Superior temporal gyrus (tissue), 1 donor: ENCODE measurements around the gene NF2.

Experiments
- DNase-seq: peaks from one replicate; pipeline ENCODE4 v3.0.0-alpha.2; 2016; ENCODE audit errors: extremely low spot score

Gene NF2

DNA sequence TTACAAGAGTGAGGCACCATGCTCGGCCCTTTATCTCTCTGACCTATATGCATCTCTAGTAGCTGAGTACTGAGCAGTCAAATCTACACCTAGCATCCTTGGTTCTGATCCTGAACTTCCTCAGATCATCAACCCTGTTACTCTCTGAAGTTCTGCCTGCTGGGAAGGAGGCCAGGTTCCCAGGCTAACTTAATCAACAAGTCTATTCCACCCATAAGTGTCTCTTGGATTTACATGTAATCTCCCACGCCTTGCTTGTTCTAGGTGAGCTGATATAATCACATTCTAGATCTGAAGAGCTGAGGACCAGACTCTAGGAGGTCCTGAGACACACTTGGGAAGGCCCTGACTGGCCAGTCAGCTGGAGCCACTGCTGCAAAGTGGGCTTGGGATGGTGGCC is 138.5 kb downstream of the NF2 start:
- no peak for DNase-seq

DNA sequence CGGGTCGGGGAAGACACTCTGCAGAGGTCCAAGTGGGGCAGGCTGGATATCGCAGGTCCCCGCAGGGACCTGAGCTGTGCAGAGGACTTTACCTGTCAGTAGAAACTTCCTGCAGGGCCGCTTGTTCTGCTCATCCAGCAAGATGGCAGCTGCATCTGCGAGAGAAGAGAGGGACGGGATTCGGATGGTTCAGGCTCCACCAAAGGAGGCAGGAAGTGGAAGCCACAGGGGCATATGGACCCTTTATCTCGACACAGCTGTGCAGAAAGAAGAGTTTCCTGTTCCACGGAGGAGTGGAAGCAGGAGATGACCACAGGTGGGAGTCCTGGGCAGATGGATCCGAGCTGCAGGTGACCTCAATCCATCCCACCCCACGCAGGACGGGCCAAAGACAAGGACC is 138.9 kb downstream of the NF2 start:
- DNase-seq: no peak

DNA sequence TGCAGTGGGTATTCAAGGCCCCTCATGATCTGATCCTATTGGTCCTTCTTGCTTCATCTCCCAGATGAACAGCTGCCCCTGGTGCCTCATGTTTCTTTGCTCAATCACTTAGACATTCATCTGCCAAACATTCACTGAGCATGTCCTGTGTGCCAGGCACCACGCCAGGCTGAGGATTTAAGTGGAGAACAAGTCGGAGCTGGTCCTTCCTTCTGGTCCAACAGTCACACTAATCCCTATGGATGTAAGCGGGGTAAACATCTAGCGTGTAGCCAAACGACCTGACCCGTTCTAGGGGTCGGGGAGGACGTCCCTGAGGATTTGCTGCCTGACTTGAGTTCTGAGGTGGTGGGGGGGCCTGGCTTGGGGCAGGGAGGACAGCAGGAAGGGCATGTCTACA is 141.5 kb downstream of the NF2 start:
- DNase-seq: no peak

DNA sequence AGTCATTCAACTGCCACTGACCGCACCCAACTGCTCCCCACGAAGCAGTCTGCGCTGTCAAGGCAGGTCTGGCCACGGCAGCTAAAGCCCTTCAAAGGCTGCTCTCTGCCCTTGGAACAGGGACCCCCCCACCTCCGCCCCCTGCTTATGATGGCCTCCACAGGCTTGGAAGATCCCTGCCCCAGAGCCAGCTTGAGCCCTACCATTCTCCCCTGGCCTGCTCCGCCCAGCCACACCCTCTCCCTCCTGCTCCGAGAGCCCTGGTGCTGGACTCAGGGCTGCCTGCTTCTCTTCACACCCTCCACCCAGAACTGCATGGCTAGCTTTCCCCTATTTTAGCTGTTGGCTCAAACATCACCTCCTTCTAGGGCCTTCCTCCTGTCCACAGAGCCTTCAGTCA is 144.4 kb downstream of the NF2 start:
- no peak for DNase-seq
